ENCODE data around the gene GAS2.

The GAS2 gene

GRCh38 chr11:22730319-22730718 is 63.9 kb downstream of the GAS2 start:
- no peak for FAIRE-seq

GRCh38 chr11:22732588-22732987 is 66.2 kb downstream of the GAS2 start:
- FAIRE-seq, result no peak

- FAIRE-seq, result no peak
Observed at GRCh38 chr11:22733475-22734248, 67.3 kb downstream of the GAS2 start.

- no peak for FAIRE-seq
Observed at GRCh38 chr11:22734628-22735345, 68.4 kb downstream of the GAS2 start.

- no peak for FAIRE-seq
Observed at GRCh38 chr11:22742157-22742613, 75.8 kb downstream of the GAS2 start.

GRCh38 chr11:22749536-22749935 is 83.1 kb downstream of the GAS2 start:
- FAIRE-seq, result no peak

- FAIRE-seq, result no peak
Observed at GRCh38 chr11:22752908-22753310, 86.5 kb downstream of the GAS2 start.

GRCh38 chr11:22753416-22753815 is 87.0 kb downstream of the GAS2 start:
- no peak for FAIRE-seq

GRCh38 chr11:22761066-22761465 is 94.7 kb downstream of the GAS2 start:
- no peak for FAIRE-seq

GRCh38 chr11:22763166-22763565 is 96.8 kb downstream of the GAS2 start:
- FAIRE-seq, result no peak

- no peak for FAIRE-seq
Observed at GRCh38 chr11:22764735-22765134, 98.3 kb downstream of the GAS2 start.

- no peak for FAIRE-seq
Observed at GRCh38 chr11:22768281-22768680, 101.9 kb downstream of the GAS2 start.

GRCh38 chr11:22769081-22769480 is 102.7 kb downstream of the GAS2 start:
- FAIRE-seq, result no peak

GRCh38 chr11:22774716-22775115 is 108.3 kb downstream of the GAS2 start:
- no peak for FAIRE-seq

GRCh38 chr11:22775248-22775647 is 108.8 kb downstream of the GAS2 start:
- no peak for FAIRE-seq

GRCh38 chr11:22778642-22779041 is 112.2 kb downstream of the GAS2 start:
- FAIRE-seq, result no peak

- FAIRE-seq, result no peak
Observed at GRCh38 chr11:22779850-22780249, 113.4 kb downstream of the GAS2 start.

GRCh38 chr11:22780952-22781593 is 114.7 kb downstream of the GAS2 start:
- no peak for FAIRE-seq

GRCh38 chr11:22785251-22785650 is 118.8 kb downstream of the GAS2 start:
- no peak for FAIRE-seq

- FAIRE-seq, result no peak
Observed at GRCh38 chr11:22786475-22786874, 120.1 kb downstream of the GAS2 start.

GRCh38 chr11:22787055-22787454 is 120.6 kb downstream of the GAS2 start:
- no peak for FAIRE-seq

GRCh38 chr11:22787551-22788162 is 121.2 kb downstream of the GAS2 start:
- FAIRE-seq, result peak; percentile 90

- FAIRE-seq, result no peak
Observed at GRCh38 chr11:22792497-22792896, 126.1 kb downstream of the GAS2 start.
